HepG2 (cell line): ENCODE data around the gene SYNE3. TPM values are rescaled to one million over a fixed set of nuclear protein-coding genes. Genes with fewer than 3 reads are reported as not detected.

ENCODE experiments used
- CREB1 ChIP-seq, 2 experiments: fragments of 450-650 bp in 1 of 2; IDR thresholded peaks; 2 replicates each; pipeline ENCODE4 v1.6.1; 2016 to 2017; ENCODE audit warnings: control low read depth in 1 of 2, mild to moderate bottlenecking in 1 of 2, missing compliant biosample characterization in 1 of 2, missing genetic modification characterization in 1 of 2
- EP300 ChIP-seq, 3 experiments: sonication (generic) in 1 of 3; formaldehyde crosslinking in 1 of 3; IDR thresholded peaks; 2 replicates each; pipeline versions ENCODE4 v1.5.1 to v1.6.1; 2011 to 2020; ENCODE audit warnings: low read depth in 2 of 3, low read length in 2 of 3, borderline replicate concordance in 1 of 3, improper control_type of control experiment in 1 of 3, mild to moderate bottlenecking in 1 of 3, missing genetic modification reagents in 1 of 3, moderate library complexity in 1 of 3
- KAT2B ChIP-seq: fragments of 150-350 bp; IDR thresholded peaks from 2 replicates; pipeline ENCODE4 v1.6.1; 2014; ENCODE audit warnings: low read depth, low read length, borderline replicate concordance
- NFAT5 ChIP-seq: sonication (generic); formaldehyde crosslinking; IDR thresholded peaks from 2 replicates; pipeline ENCODE4 v1.4.0; 2020; ENCODE audit warnings: missing genetic modification reagents
- NR2F1 ChIP-seq, 2 experiments: fragments of 450-650 bp in 1 of 2; formaldehyde crosslinking in 1 of 2; IDR thresholded peaks; 2 replicates each; pipeline versions ENCODE4 v1.5.0 to v1.6.1; 2016 to 2020; ENCODE audit warnings: mild to moderate bottlenecking in 1 of 2, missing compliant biosample characterization in 1 of 2, missing genetic modification reagents in 1 of 2, moderate library complexity in 1 of 2
- NR2F6 ChIP-seq, 2 experiments: IDR thresholded peaks; 2 replicates each; pipeline ENCODE4 v1.6.1; 2016; ENCODE audit warnings: antibody characterized with exemption in 1 of 2, mild to moderate bottlenecking in 1 of 2
- RBAK ChIP-seq: sonication (generic); formaldehyde crosslinking; IDR thresholded peaks from 2 replicates; pipeline ENCODE4 v1.5.1; 2020; ENCODE audit warnings: mild to moderate bottlenecking, missing genetic modification reagents
- RXRB ChIP-seq: IDR thresholded peaks from 2 replicates; pipeline ENCODE4 v1.6.1; 2016; ENCODE audit warnings: borderline replicate concordance, missing genetic modification reagents, missing compliant biosample characterization
- STAT5B ChIP-seq: sonication (generic); formaldehyde crosslinking; IDR thresholded peaks from 2 replicates; pipeline ENCODE4 v1.4.0; 2020; ENCODE audit warnings: missing genetic modification reagents
- U2AF1 ChIP-seq: fragments of 200-400 bp; formaldehyde crosslinking; optimal IDR thresholded peaks from 2 replicates; pipeline ENCODE3; 2017; ENCODE audit warnings: mild to moderate bottlenecking, low read depth, low read length
- XRCC5 ChIP-seq: fragments of 200-400 bp; formaldehyde crosslinking; optimal IDR thresholded peaks from 2 replicates; pipeline ENCODE3; 2017; ENCODE audit warnings: mild to moderate bottlenecking, low read length
- ZFX ChIP-seq: sonication (generic); formaldehyde crosslinking; IDR thresholded peaks from 2 replicates; pipeline ENCODE4 v1.4.0; 2020; ENCODE audit warnings: mild to moderate bottlenecking, low read depth, missing genetic modification reagents, moderate library complexity
- ZNF136 ChIP-seq: sonication (generic); formaldehyde crosslinking; IDR thresholded peaks from 2 replicates; pipeline ENCODE4 v1.8.1; 2022; ENCODE audit warnings: low read depth, mild to moderate bottlenecking, moderate library complexity, missing genetic modification reagents
- ZNF207 ChIP-seq: fragments of 450-650 bp; IDR thresholded peaks from 2 replicates; pipeline ENCODE4 v1.6.1; 2016; ENCODE audit warnings: antibody characterized with exemption, borderline replicate concordance
- ZNF292 ChIP-seq: sonication (generic); formaldehyde crosslinking; IDR thresholded peaks from 2 replicates; pipeline ENCODE4 v1.8.1; 2022; ENCODE audit warnings: mild to moderate bottlenecking, low read depth, missing genetic modification reagents, borderline replicate concordance
- ZNF501 ChIP-seq: sonication (generic); formaldehyde crosslinking; IDR thresholded peaks from 2 replicates; pipeline ENCODE4 v1.5.1; 2020; ENCODE audit warnings: mild to moderate bottlenecking, moderate library complexity, missing genetic modification reagents
- ZNF558 ChIP-seq: sonication (generic); formaldehyde crosslinking; IDR thresholded peaks from 2 replicates; pipeline ENCODE4 v1.9.0; 2022; ENCODE audit warnings: mild to moderate bottlenecking, missing genetic modification reagents, borderline replicate concordance
- ZNF709 ChIP-seq: sonication (generic); formaldehyde crosslinking; IDR thresholded peaks from 2 replicates; pipeline ENCODE4 v1.5.0; 2020; ENCODE audit warnings: mild to moderate bottlenecking, missing genetic modification reagents
- polyA plus RNA-seq, 8 experiments: library from polyadenylated mRNA; depleted of rRNA in 3 of 8; stranded (reverse) in 7 of 8; unstranded in 1 of 8; fragments of >200 nt; fragmentation: Illumina TruSeq in 4 of 8; extraction: Trizol in 4 of 8; gene quantifications; 2 replicates each; pipeline versions ENCODE4 v1.2.1 to v1.2.3, GENCODE V29; 2011 to 2016; ENCODE audit warnings: low read depth in 4 of 8, missing spikeins in 1 of 8, mixed read lengths in 1 of 8; ENCODE audit not compliant: insufficient read depth in 1 of 8
- total RNA-seq, 5 experiments: library from RNA; depleted of rRNA; stranded (reverse); fragments of >200 nt; fragmentation: Illumina TruSeq; extraction: Trizol; gene quantifications; 2 replicates each; pipeline ENCODE4 v1.2.3, GENCODE V29; 2016; ENCODE audit warnings: low read depth in 1 of 5
- TF ChIP-seq, protein P1 (sequence below): IDR thresholded peaks from 2 replicates; pipeline ENCODE4 v1.4.0; 2020; ENCODE audit warnings: mild to moderate bottlenecking, missing genetic modification reagents

SYNE3 gene
- total and polyA plus RNA-seq, 2 of the 13 experiments (the other 11 are each of a cell fraction or from before 2014, with no cell fraction given) = 7.8 to 8.0 TPM

DNA sequence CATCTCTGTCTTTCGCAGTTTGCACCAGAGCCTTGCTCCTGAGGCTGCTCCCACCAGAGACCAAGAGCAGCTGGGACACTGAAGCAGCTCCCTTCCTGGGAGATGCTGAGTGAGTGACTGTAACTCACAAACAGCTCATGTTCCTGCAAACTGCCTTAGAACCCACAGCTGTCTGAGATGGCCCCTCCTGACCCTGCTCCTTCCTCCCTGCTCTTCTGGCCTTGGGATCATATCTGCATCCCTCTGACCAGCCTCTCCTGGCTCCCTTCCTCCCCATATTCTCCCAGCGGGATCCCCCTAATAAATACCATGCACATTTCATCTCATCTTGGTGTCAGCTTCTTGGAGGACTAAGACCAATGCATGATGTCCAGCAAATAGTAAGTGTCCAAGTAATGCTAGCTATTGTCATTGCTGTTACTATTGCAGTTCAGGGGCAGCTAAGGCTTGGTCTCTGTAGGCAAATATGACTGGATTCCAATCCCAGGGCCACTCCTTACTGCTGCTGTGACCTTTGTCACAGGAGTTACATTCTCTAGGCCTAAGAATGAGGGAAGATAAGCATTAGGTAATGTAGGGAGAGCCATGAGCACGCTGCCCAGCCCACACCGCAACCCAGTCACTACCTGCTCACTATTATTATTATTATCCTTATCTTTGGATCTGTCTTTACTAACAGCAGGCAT, 47.9 kb downstream of the SYNE3 start (continued):
- no peak for TF ChIP-seq ZNF501 (CRISPR knock-in tag)
- no peak for TF ChIP-seq CREB1 (IDR thresholded peaks at IDR 0.05)
- TF ChIP-seq CREB1 (CRISPR knock-in tag; IDR thresholded peaks at IDR 0.05) = peak; percentile 14; the same call in 1 of the 2 replicates
- no peak for TF ChIP-seq NFAT5 (CRISPR knock-in tag)
- TF ChIP-seq, protein P1, sequence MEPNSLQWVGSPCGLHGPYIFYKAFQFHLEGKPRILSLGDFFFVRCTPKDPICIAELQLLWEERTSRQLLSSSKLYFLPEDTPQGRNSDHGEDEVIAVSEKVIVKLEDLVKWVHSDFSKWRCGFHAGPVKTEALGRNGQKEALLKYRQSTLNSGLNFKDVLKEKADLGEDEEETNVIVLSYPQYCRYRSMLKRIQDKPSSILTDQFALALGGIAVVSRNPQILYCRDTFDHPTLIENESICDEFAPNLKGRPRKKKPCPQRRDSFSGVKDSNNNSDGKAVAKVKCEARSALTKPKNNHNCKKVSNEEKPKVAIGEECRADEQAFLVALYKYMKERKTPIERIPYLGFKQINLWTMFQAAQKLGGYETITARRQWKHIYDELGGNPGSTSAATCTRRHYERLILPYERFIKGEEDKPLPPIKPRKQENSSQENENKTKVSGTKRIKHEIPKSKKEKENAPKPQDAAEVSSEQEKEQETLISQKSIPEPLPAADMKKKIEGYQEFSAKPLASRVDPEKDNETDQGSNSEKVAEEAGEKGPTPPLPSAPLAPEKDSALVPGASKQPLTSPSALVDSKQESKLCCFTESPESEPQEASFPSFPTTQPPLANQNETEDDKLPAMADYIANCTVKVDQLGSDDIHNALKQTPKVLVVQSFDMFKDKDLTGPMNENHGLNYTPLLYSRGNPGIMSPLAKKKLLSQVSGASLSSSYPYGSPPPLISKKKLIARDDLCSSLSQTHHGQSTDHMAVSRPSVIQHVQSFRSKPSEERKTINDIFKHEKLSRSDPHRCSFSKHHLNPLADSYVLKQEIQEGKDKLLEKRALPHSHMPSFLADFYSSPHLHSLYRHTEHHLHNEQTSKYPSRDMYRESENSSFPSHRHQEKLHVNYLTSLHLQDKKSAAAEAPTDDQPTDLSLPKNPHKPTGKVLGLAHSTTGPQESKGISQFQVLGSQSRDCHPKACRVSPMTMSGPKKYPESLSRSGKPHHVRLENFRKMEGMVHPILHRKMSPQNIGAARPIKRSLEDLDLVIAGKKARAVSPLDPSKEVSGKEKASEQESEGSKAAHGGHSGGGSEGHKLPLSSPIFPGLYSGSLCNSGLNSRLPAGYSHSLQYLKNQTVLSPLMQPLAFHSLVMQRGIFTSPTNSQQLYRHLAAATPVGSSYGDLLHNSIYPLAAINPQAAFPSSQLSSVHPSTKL (CRISPR knock-in tag) = peak; percentile 26; the same call in 1 of the 2 replicates
- TF ChIP-seq ZNF207 = no peak
- peak; percentile 44; the same call in 1 of the 2 replicates for TF ChIP-seq NR2F6 (IDR thresholded peaks at IDR 0.05)
- peak; percentile 60 for TF ChIP-seq NR2F6 (CRISPR knock-in tag; IDR thresholded peaks at IDR 0.05)
- TF ChIP-seq RBAK (CRISPR knock-in tag) = 0 out of 2 replicates have a peak, but pooled peaks have one; percentile 76
- TF ChIP-seq ZNF292 (CRISPR knock-in tag) = peak; percentile 34; the same call in 1 of the 2 replicates
- TF ChIP-seq KAT2B = no peak
- 0 out of 4 replicates have a peak, but pooled peaks have one; percentile 18 to 52 for TF ChIP-seq NR2F1 (CRISPR knock-in tag; IDR thresholded peaks at IDR 0.05)
- TF ChIP-seq U2AF1 = no peak
- no peak for TF ChIP-seq ZNF558 (CRISPR knock-in tag)
- TF ChIP-seq ZNF136 (CRISPR knock-in tag) = no peak
- TF ChIP-seq EP300 (IDR thresholded peaks at IDR 0.05; ENCODE audit: low read depth in 2 of 2, low read length in 2 of 2) = no peak
- TF ChIP-seq EP300 (CRISPR knock-in tag; IDR thresholded peaks at IDR 0.05; ENCODE audit: borderline replicate concordance) = 0 out of 2 replicates have a peak, but pooled peaks have one; percentile 14
- no peak for TF ChIP-seq STAT5B (CRISPR knock-in tag)
- TF ChIP-seq ZFX (CRISPR knock-in tag) = peak; percentile 29; the same call in 1 of the 2 replicates
- peak; percentile 25 for TF ChIP-seq XRCC5
- peak; percentile 57; the same call in 1 of the 2 replicates for TF ChIP-seq RXRB
- TF ChIP-seq ZNF709 (CRISPR knock-in tag) = 0 out of 2 replicates have a peak, but pooled peaks have one; percentile 18
